ENCODE data around the gene TH. TPM values are rescaled to one million over a fixed set of nuclear protein-coding genes. Genes with fewer than 3 reads are reported as not detected.

Gene TH
- total and polyA plus RNA-seq, 9 of the 15 experiments (the other 6 are each of a cell fraction or from before 2014, with no cell fraction given) = not detected

GRCh38 chr11:2139123-2139521 lies 32.5 kb downstream of the TH start, which contains the start of gene IGF2:
Gene IGF2 (minus strand): TSS chr11:2139389. CDS start chr11:2135523, 3,866 bp downstream.
- POLR2A ChIA-PET = no interaction called here
- no peak within 1 kb of the TSS for H3K4me3 ChIP-seq
- TF ChIP-seq ZNF780A (CRISPR knock-in tag; IDR thresholded peaks at IDR 0.05) (no peak), ZNF184 (CRISPR knock-in tag; IDR thresholded peaks at IDR 0.05) (no peak), TEAD2 (tag; IDR thresholded peaks at IDR 0.05) (no peak), BCOR (IDR thresholded peaks at IDR 0.05) (no peak), PHF20 (IDR thresholded peaks at IDR 0.05; ENCODE audit: partially characterized antibody) (no peak), PHB2 (IDR thresholded peaks at IDR 0.05; ENCODE audit: low read depth) (no peak), PTRF (tag; IDR thresholded peaks at IDR 0.05) (no peak), SOX6 (IDR thresholded peaks at IDR 0.05) (no peak)
- TF ChIP-seq, protein P1, sequence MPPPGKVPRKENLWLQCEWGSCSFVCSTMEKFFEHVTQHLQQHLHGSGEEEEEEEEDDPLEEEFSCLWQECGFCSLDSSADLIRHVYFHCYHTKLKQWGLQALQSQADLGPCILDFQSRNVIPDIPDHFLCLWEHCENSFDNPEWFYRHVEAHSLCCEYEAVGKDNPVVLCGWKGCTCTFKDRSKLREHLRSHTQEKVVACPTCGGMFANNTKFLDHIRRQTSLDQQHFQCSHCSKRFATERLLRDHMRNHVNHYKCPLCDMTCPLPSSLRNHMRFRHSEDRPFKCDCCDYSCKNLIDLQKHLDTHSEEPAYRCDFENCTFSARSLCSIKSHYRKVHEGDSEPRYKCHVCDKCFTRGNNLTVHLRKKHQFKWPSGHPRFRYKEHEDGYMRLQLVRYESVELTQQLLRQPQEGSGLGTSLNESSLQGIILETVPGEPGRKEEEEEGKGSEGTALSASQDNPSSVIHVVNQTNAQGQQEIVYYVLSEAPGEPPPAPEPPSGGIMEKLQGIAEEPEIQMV (tag; conservative IDR thresholded peaks at IDR 0.05; ENCODE audit: low read depth) = no peak
- TF ChIP-seq, protein P2, sequence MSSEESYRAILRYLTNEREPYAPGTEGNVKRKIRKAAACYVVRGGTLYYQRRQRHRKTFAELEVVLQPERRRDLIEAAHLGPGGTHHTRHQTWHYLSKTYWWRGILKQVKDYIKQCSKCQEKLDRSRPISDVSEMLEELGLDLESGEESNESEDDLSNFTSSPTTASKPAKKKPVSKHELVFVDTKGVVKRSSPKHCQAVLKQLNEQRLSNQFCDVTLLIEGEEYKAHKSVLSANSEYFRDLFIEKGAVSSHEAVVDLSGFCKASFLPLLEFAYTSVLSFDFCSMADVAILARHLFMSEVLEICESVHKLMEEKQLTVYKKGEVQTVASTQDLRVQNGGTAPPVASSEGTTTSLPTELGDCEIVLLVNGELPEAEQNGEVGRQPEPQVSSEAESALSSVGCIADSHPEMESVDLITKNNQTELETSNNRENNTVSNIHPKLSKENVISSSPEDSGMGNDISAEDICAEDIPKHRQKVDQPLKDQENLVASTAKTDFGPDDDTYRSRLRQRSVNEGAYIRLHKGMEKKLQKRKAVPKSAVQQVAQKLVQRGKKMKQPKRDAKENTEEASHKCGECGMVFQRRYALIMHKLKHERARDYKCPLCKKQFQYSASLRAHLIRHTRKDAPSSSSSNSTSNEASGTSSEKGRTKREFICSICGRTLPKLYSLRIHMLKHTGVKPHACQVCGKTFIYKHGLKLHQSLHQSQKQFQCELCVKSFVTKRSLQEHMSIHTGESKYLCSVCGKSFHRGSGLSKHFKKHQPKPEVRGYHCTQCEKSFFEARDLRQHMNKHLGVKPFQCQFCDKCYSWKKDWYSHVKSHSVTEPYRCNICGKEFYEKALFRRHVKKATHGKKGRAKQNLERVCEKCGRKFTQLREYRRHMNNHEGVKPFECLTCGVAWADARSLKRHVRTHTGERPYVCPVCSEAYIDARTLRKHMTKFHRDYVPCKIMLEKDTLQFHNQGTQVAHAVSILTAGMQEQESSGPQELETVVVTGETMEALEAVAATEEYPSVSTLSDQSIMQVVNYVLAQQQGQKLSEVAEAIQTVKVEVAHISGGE (CRISPR knock-in tag; IDR thresholded peaks at IDR 0.05) = no peak
- TF ChIP-seq, protein P3, sequence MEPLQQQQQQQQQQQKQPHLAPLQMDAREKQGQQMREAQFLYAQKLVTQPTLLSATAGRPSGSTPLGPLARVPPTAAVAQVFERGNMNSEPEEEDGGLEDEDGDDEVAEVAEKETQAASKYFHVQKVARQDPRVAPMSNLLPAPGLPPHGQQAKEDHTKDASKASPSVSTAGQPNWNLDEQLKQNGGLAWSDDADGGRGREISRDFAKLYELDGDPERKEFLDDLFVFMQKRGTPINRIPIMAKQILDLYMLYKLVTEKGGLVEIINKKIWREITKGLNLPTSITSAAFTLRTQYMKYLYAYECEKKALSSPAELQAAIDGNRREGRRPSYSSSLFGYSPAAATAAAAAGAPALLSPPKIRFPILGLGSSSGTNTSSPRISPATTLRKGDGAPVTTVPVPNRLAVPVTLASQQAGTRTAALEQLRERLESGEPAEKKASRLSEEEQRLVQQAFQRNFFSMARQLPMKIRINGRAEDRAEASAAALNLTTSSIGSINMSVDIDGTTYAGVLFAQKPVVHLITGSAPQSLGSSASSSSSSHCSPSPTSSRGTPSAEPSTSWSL (CRISPR knock-in tag; IDR thresholded peaks at IDR 0.05; ENCODE audit: borderline replicate concordance) = no peak
- TF ChIP-seq, protein P4, sequence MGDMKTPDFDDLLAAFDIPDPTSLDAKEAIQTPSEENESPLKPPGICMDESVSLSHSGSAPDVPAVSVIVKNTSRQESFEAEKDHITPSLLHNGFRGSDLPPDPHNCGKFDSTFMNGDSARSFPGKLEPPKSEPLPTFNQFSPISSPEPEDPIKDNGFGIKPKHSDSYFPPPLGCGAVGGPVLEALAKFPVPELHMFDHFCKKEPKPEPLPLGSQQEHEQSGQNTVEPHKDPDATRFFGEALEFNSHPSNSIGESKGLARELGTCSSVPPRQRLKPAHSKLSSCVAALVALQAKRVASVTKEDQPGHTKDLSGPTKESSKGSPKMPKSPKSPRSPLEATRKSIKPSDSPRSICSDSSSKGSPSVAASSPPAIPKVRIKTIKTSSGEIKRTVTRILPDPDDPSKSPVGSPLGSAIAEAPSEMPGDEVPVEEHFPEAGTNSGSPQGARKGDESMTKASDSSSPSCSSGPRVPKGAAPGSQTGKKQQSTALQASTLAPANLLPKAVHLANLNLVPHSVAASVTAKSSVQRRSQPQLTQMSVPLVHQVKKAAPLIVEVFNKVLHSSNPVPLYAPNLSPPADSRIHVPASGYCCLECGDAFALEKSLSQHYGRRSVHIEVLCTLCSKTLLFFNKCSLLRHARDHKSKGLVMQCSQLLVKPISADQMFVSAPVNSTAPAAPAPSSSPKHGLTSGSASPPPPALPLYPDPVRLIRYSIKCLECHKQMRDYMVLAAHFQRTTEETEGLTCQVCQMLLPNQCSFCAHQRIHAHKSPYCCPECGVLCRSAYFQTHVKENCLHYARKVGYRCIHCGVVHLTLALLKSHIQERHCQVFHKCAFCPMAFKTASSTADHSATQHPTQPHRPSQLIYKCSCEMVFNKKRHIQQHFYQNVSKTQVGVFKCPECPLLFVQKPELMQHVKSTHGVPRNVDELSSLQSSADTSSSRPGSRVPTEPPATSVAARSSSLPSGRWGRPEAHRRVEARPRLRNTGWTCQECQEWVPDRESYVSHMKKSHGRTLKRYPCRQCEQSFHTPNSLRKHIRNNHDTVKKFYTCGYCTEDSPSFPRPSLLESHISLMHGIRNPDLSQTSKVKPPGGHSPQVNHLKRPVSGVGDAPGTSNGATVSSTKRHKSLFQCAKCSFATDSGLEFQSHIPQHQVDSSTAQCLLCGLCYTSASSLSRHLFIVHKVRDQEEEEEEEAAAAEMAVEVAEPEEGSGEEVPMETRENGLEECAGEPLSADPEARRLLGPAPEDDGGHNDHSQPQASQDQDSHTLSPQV (IDR thresholded peaks at IDR 0.05) = no peak

More at GRCh38 chr11:2139123-2139521, 32.5 kb downstream of the TH start, which contains the start of gene IGF2:
- Histone ChIP-seq H3K9me1 (ENCODE audit: control insufficient read depth, insufficient read depth, low read length) (no peaks in the 10 kb centered on the region), H3K9me3 (replicated peaks; ENCODE audit: control insufficient read depth, insufficient read depth, low read depth, low read length) (no peaks in the 10 kb centered on the region), H2AFZ (ENCODE audit: low read depth, low read length) (no peak within 1 kb of the TSS), H3K27ac (ENCODE audit: extremely low read depth, low read depth, low read length) (no peak within 1 kb of the TSS), H3K4me1 (replicated peaks in 1 of 2; ENCODE audit: control insufficient read depth in 2 of 2, insufficient read depth in 2 of 2, low read length in 2 of 2) (peaks cover 0 to 26% of the 10 kb centered on the region in 2 experiments; a peak in 2 of 5 replicates), H3K9ac (ENCODE audit: insufficient read depth in 1 of 2, low read depth in 2 of 2, low read length in 2 of 2) (no peak within 1 kb of the TSS), H3K27me3 (ENCODE audit: control insufficient read depth in 2 of 2, insufficient read depth in 2 of 2, low read length in 2 of 2) (peaks cover 7 to 45% of the 10 kb centered on the region in 2 experiments; a peak in 3 of 5 replicates), H3K4me2 (ENCODE audit: insufficient read depth, low read length) (no peak within 1 kb of the TSS), H3K79me2 (ENCODE audit: control insufficient read depth, insufficient read depth, low read length) (no peaks in the 10 kb centered on the region), H3K36me3 (ENCODE audit: control insufficient read depth, insufficient read depth, low read length) (no peaks in the 10 kb centered on the region), H4K20me1 (replicated peaks; ENCODE audit: control insufficient read depth, insufficient read depth, low read length) (no peaks in the 10 kb centered on the region)
- BruUV-seq (replicated peaks) = no TSS peak
- CTCF ChIA-PET (ENCODE audit: low intra/inter-chr PET ratio) = no interaction called here
- intact Hi-C loops (cut with micrococcal nuclease) (no loop called here), in situ Hi-C loops (cut with MboI) (no loop called here)
- DNase-seq (ENCODE audit: extremely low read depth in 1 of 4, low spot score in 3 of 4) = peak in 2 of 4 experiments; percentile 56 to 58
- 14% methylated on average over 11 of the region's 62 CpGs for WGBS (ENCODE audit: insufficient coverage, low coverage, missing lambda C conversion rate)
- ATAC-seq = no peak
- no peak for FAIRE-seq

Data from K562 (cell line).